ENCODE results near the gene KCP. TPM values are rescaled to one million over a fixed set of nuclear protein-coding genes. Genes with fewer than 3 reads are reported as not detected.

The KCP gene
- total and polyA plus RNA-seq, 2 experiments from 2014 or later, result 0.76 to 1.1 TPM

DNA sequence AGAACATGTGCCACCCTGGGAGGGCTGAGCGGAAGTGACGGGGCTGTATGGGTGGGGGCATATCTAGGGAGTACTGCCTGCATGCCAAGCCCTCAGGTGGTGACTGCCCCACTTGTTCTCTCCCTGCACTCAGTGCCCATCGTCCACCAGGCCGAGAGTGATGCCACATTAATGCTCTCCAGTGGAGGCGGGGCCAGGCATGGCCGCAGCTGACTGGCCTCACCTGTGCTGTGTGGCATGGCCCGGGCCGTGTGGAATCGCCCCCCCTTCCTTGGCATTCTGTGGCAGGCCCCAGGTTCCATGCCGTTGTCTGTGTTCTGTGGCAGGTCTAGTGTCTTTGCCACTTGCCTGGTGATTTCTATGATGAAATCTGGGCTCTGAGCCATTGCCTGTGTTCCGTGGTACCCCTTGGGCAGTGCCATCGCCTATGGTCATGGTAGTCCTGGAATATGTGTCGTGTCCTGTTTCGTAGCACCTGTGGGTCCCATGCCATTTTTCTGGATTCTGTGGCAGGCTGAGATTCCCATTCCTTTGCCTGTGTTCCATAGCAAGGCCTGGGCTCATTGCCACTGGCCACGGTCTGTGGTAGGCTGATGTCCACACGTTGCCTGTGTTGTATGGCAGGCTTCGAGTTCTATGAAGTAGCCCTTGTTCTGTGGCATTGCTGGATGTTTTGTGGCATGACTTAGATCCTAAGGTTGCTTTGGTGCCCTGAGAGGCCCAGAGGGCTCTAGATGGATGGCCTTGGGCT is 71.4 kb downstream of the KCP start (continued):
- TF ChIP-seq JUNB (IDR thresholded peaks at IDR 0.05; ENCODE audit: unreplicated experiment) (no peak), POLR2AphosphoS5 (IDR thresholded peaks at IDR 0.05; ENCODE audit: low read depth) (no peak), CREB1 (CRISPR knock-in tag; IDR thresholded peaks at IDR 0.05; ENCODE audit: low read depth) (no peak), ZNF331 (CRISPR knock-in tag; IDR thresholded peaks at IDR 0.05; ENCODE audit: low read depth) (no peak), ZNF114 (CRISPR knock-in tag; IDR thresholded peaks at IDR 0.05) (no peak), NANOG (IDR thresholded peaks at IDR 0.05; ENCODE audit: borderline replicate concordance) (no peak)
- TF ChIP-seq, protein P1, sequence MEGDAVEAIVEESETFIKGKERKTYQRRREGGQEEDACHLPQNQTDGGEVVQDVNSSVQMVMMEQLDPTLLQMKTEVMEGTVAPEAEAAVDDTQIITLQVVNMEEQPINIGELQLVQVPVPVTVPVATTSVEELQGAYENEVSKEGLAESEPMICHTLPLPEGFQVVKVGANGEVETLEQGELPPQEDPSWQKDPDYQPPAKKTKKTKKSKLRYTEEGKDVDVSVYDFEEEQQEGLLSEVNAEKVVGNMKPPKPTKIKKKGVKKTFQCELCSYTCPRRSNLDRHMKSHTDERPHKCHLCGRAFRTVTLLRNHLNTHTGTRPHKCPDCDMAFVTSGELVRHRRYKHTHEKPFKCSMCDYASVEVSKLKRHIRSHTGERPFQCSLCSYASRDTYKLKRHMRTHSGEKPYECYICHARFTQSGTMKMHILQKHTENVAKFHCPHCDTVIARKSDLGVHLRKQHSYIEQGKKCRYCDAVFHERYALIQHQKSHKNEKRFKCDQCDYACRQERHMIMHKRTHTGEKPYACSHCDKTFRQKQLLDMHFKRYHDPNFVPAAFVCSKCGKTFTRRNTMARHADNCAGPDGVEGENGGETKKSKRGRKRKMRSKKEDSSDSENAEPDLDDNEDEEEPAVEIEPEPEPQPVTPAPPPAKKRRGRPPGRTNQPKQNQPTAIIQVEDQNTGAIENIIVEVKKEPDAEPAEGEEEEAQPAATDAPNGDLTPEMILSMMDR (conservative IDR thresholded peaks at IDR 0.05; ENCODE audit: low read depth in 2 of 2), result no peak
- TF ChIP-seq, protein P2, sequence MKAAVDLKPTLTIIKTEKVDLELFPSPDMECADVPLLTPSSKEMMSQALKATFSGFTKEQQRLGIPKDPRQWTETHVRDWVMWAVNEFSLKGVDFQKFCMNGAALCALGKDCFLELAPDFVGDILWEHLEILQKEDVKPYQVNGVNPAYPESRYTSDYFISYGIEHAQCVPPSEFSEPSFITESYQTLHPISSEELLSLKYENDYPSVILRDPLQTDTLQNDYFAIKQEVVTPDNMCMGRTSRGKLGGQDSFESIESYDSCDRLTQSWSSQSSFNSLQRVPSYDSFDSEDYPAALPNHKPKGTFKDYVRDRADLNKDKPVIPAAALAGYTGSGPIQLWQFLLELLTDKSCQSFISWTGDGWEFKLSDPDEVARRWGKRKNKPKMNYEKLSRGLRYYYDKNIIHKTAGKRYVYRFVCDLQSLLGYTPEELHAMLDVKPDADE (IDR thresholded peaks at IDR 0.05), result no peak

DNA sequence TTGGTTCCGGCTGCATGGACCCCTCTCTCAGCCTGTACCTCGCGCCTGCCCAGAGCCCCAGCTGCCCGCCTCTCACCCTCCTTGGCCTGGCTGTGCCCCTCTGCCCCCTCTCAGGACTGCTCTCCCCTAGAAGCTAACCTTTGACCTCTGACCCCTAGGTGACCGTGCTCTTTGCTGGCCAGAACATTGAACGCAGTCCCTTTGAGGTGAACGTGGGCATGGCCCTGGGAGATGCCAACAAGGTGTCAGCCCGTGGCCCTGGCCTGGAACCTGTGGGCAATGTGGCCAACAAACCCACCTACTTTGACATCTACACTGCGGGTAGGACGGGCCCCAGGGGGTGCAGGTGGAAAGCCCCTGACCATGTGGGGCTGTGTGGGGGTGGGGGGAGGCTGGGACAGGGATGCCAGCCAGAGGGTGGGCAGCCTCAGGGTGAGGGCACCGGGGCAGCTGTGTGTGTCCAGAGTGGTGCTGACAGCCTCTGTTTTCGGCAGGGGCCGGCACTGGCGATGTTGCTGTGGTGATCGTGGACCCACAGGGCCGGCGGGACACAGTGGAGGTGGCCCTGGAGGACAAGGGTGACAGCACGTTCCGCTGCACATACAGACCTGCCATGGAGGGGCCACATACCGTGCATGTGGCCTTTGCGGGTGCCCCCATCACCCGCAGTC is 72.3 kb downstream of the KCP start:
- H3K36me3 ChIP-seq (ENCODE audit: insufficient read depth), result no peaks in the 10 kb centered on the region
- H3K36me3 Mint-ChIP-seq (ENCODE audit: low read depth), result no peaks in the 10 kb centered on the region
- H3K27me3 ChIP-seq (ENCODE audit: insufficient read depth), result no peaks in the 10 kb centered on the region
- no peaks in the 10 kb centered on the region; the same call in 1 of the 2 replicates for H3F3A ChIP-seq (replicated peaks; ENCODE audit: low read depth)
- H3K79me2 ChIP-seq (replicated peaks; ENCODE audit: insufficient read depth), result no peaks in the 10 kb centered on the region
- no peaks in the 10 kb centered on the region for H4K20me1 ChIP-seq (replicated peaks; ENCODE audit: insufficient read depth)
- no peak overlapping the region for H3K4me3 Mint-ChIP-seq
- H3K27me3 Mint-ChIP-seq (ENCODE audit: insufficient read depth, low read depth, poor library complexity), result peaks cover 19% of the 10 kb centered on the region
- no peak overlapping the region for H3K27ac Mint-ChIP-seq
- H3K27ac ChIP-seq (ENCODE audit: low read depth), result no peak overlapping the region
- H3K4me3 ChIP-seq, result no peak overlapping the region
- DNase-seq (ENCODE audit: low spot score), result no peak
- peaks cover 11% of the 10 kb centered on the region for H3K4me1 ChIP-seq (ENCODE audit: insufficient read depth)
- no peak overlapping the region for H2AFZ ChIP-seq
- H3K9me2 ChIP-seq (ENCODE audit: insufficient read depth), result no peaks in the 10 kb centered on the region
- no peak overlapping the region for H3K4me2 ChIP-seq
- peaks cover 20% of the 10 kb centered on the region for H3K4me1 Mint-ChIP-seq
- no peaks in the 10 kb centered on the region; the same call in 2 of the 3 replicates for H3K9me3 Mint-ChIP-seq
- ATAC-seq, result no peak
- TF ChIP-seq CREB1 (CRISPR knock-in tag; IDR thresholded peaks at IDR 0.05; ENCODE audit: low read depth), result no peak
- TF ChIP-seq POLR2AphosphoS5 (IDR thresholded peaks at IDR 0.05; ENCODE audit: low read depth), result no peak
- no peak for TF ChIP-seq EZH2phosphoT487 (IDR thresholded peaks at IDR 0.05; ENCODE audit: unreplicated experiment)
- TF ChIP-seq EZH2 (IDR thresholded peaks at IDR 0.05; ENCODE audit: low read depth, unreplicated experiment), result no peak
- TF ChIP-seq STAT1 (IDR thresholded peaks at IDR 0.05; ENCODE audit: unreplicated experiment), result no peak
- TF ChIP-seq, protein P3, sequence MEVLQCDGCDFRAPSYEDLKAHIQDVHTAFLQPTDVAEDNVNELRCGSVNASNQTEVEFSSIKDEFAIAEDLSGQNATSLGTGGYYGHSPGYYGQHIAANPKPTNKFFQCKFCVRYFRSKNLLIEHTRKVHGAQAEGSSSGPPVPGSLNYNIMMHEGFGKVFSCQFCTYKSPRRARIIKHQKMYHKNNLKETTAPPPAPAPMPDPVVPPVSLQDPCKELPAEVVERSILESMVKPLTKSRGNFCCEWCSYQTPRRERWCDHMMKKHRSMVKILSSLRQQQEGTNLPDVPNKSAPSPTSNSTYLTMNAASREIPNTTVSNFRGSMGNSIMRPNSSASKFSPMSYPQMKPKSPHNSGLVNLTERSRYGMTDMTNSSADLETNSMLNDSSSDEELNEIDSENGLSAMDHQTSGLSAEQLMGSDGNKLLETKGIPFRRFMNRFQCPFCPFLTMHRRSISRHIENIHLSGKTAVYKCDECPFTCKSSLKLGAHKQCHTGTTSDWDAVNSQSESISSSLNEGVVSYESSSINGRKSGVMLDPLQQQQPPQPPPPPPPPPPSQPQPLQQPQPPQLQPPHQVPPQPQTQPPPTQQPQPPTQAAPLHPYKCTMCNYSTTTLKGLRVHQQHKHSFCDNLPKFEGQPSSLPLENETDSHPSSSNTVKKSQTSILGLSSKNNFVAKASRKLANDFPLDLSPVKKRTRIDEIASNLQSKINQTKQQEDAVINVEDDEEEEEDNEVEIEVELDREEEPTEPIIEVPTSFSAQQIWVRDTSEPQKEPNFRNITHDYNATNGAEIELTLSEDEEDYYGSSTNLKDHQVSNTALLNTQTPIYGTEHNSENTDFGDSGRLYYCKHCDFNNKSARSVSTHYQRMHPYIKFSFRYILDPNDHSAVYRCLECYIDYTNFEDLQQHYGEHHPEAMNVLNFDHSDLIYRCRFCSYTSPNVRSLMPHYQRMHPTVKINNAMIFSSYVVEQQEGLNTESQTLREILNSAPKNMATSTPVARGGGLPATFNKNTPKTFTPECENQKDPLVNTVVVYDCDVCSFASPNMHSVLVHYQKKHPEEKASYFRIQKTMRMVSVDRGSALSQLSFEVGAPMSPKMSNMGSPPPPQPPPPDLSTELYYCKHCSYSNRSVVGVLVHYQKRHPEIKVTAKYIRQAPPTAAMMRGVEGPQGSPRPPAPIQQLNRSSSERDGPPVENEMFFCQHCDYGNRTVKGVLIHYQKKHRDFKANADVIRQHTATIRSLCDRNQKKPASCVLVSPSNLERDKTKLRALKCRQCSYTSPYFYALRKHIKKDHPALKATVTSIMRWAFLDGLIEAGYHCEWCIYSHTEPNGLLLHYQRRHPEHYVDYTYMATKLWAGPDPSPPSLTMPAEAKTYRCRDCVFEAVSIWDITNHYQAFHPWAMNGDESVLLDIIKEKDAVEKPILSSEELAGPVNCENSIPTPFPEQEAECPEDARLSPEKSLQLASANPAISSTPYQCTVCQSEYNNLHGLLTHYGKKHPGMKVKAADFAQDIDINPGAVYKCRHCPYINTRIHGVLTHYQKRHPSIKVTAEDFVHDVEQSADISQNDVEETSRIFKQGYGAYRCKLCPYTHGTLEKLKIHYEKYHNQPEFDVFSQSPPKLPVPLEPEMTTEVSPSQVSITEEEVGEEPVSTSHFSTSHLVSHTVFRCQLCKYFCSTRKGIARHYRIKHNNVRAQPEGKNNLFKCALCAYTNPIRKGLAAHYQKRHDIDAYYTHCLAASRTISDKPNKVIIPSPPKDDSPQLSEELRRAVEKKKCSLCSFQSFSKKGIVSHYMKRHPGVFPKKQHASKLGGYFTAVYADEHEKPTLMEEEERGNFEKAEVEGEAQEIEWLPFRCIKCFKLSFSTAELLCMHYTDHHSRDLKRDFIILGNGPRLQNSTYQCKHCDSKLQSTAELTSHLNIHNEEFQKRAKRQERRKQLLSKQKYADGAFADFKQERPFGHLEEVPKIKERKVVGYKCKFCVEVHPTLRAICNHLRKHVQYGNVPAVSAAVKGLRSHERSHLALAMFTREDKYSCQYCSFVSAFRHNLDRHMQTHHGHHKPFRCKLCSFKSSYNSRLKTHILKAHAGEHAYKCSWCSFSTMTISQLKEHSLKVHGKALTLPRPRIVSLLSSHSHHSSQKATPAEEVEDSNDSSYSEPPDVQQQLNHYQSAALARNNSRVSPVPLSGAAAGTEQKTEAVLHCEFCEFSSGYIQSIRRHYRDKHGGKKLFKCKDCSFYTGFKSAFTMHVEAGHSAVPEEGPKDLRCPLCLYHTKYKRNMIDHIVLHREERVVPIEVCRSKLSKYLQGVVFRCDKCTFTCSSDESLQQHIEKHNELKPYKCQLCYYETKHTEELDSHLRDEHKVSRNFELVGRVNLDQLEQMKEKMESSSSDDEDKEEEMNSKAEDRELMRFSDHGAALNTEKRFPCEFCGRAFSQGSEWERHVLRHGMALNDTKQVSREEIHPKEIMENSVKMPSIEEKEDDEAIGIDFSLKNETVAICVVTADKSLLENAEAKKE (CRISPR knock-in tag; IDR thresholded peaks at IDR 0.05), result no peak
- TF ChIP-seq ZNF114 (CRISPR knock-in tag; IDR thresholded peaks at IDR 0.05), result no peak
- TF ChIP-seq, protein P1 (conservative IDR thresholded peaks at IDR 0.05; ENCODE audit: low read depth in 2 of 2), result no peak
- no peak for TF ChIP-seq JUNB (IDR thresholded peaks at IDR 0.05; ENCODE audit: unreplicated experiment)
